Endodermal cell (in vitro differentiated cells): Measurements from ENCODE around the gene CTNND2. TPM values are rescaled to one million over a fixed set of nuclear protein-coding genes. Genes with fewer than 3 reads are reported as not detected.

Experiments used
- DNase-seq: peaks from one replicate; pipeline ENCODE4 v3.0.0-alpha.2; 2017
- H3K27ac ChIP-seq: 2 replicates; pipeline ENCODE4 v1.5.1; 2013; ENCODE audit warnings: mild to moderate bottlenecking, low read depth, low read length, moderate library complexity
- H3K27me3 ChIP-seq: 2 replicates; pipeline ENCODE4 v1.6.1; 2013; ENCODE audit warnings: mild to moderate bottlenecking, low read length, moderate library complexity; ENCODE audit not compliant: insufficient read depth, control insufficient read depth, poor library complexity, severe bottlenecking
- H3K36me3 ChIP-seq: 2 replicates; pipeline ENCODE4 v1.7.0; 2013; ENCODE audit warnings: mild to moderate bottlenecking, low read length, moderate library complexity; ENCODE audit not compliant: control insufficient read depth, insufficient read depth
- H3K4me1 ChIP-seq: one replicate; pipeline ENCODE4 v1.7.0; 2013; ENCODE audit warnings: low read length; ENCODE audit not compliant: control insufficient read depth, insufficient read depth
- H3K4me3 ChIP-seq: 2 replicates; pipeline ENCODE4 v1.5.1; 2013; ENCODE audit warnings: mild to moderate bottlenecking, low read length, moderate library complexity
- H3K9ac ChIP-seq: 2 replicates; pipeline ENCODE4 v1.6.1; 2013; ENCODE audit warnings: mild to moderate bottlenecking, low read length, moderate library complexity; ENCODE audit not compliant: poor library complexity, severe bottlenecking; ENCODE audit errors: extremely low read depth
- H3K9me3 ChIP-seq: 2 replicates; pipeline ENCODE4 v1.6.1; 2013; ENCODE audit warnings: mild to moderate bottlenecking, low read length, moderate library complexity; ENCODE audit not compliant: control insufficient read depth
- H3K27ac Mint-ChIP-seq: 2 replicates; pipeline ENCODE4 v1.8.0; 2020; ENCODE audit warnings: mixed read lengths
- H3K27me3 Mint-ChIP-seq: 2 replicates; pipeline ENCODE4 v1.8.0; 2021; ENCODE audit warnings: mild to moderate bottlenecking, mixed read lengths; ENCODE audit not compliant: insufficient read depth
- H3K36me3 Mint-ChIP-seq: 2 replicates; pipeline ENCODE4 v1.8.0; 2020; ENCODE audit warnings: low read depth, mixed read lengths
- H3K4me1 Mint-ChIP-seq: 2 replicates; pipeline ENCODE4 v1.8.0; 2020; ENCODE audit warnings: mixed read lengths
- H3K4me3 Mint-ChIP-seq: 2 replicates; pipeline ENCODE4 v1.8.0; 2020; ENCODE audit warnings: mild to moderate bottlenecking, moderate library complexity, mixed read lengths
- H3K9me3 Mint-ChIP-seq: 2 replicates; pipeline ENCODE4 v1.8.0; 2020; ENCODE audit warnings: mild to moderate bottlenecking, mixed read lengths
- CTCF ChIP-seq: fragments of 200-600 bp; sonication (generic); conservative IDR thresholded peaks from 2 replicates; pipeline ENCODE4 v1.5.0; 2021; ENCODE audit warnings: antibody characterized with exemption, mild to moderate bottlenecking
- WGBS, 2 experiments: methylation state at CpG; one replicate each; pipeline versions ENCODE4 v1.1.5 to v1.1.7; 2013; ENCODE audit warnings: missing lambda C conversion rate in 2 of 2, mixed read lengths in 1 of 2; ENCODE audit not compliant: insufficient coverage in 1 of 2, insufficient read length in 1 of 2; 5-methylcytosine and 5-hydroxymethylcytosine counted together
- total RNA-seq, 2 donors: library from RNA; stranded (reverse); fragmentation: NEBNext Ultra II Directional in 1 of 2; extraction: Animal tissue kit (Norgen Biotek cat#: 25700) in 1 of 2; gene quantifications; 2 replicates in 1 of 2; 3 replicates in 1 of 2; pipeline ENCODE4 v1.2.1, GENCODE V29; 2021

CTNND2 gene
- total RNA-seq, 2 donors from 2014 or later = 6.5 to 10.3 TPM

GRCh38 chr5:10985721-10986110 is 918.5 kb downstream of the CTNND2 start:
- Mint-ChIP-seq H3K9me3 (no peaks in the 10 kb centered on the region), H3K4me3 (no peak overlapping the region), H3K36me3 (no peaks in the 10 kb centered on the region), H3K27me3 (peaks cover 12% of the 10 kb centered on the region), H3K27ac (no peak overlapping the region), H3K4me1 (peaks cover 23% of the 10 kb centered on the region)
- H3K27ac ChIP-seq = no peak overlapping the region
- H3K4me1 ChIP-seq = peaks cover 10% of the 10 kb centered on the region
- H3K9ac ChIP-seq = no peak overlapping the region
- H3K36me3 ChIP-seq = no peaks in the 10 kb centered on the region
- no peak for DNase-seq
- no peak for TF ChIP-seq CTCF
- H3K27me3 ChIP-seq = no peaks in the 10 kb centered on the region
- 70 to 92% methylated on average over 2 of the region's 2 CpGs for WGBS, 2 experiments
- no peaks in the 10 kb centered on the region for H3K9me3 ChIP-seq
- H3K4me3 ChIP-seq = no peak overlapping the region

- no peaks in the 10 kb centered on the region for H3K36me3 ChIP-seq
- Mint-ChIP-seq H3K27me3 (peaks cover 12% of the 10 kb centered on the region), H3K36me3 (no peaks in the 10 kb centered on the region), H3K27ac (no peak overlapping the region), H3K4me1 (peaks cover 20% of the 10 kb centered on the region), H3K9me3 (no peaks in the 10 kb centered on the region), H3K4me3 (no peak overlapping the region)
- peaks cover 10% of the 10 kb centered on the region for H3K4me1 ChIP-seq
- H3K27me3 ChIP-seq = no peaks in the 10 kb centered on the region
- H3K4me3 ChIP-seq = no peak overlapping the region
- H3K27ac ChIP-seq = no peak overlapping the region
- H3K9ac ChIP-seq = no peak overlapping the region
- no peak for DNase-seq
- TF ChIP-seq CTCF = no peak
- 93 to 94% methylated on average over 4 of the region's 4 CpGs for WGBS, 2 experiments
- H3K9me3 ChIP-seq = no peaks in the 10 kb centered on the region
Measured at GRCh38 chr5:10985091-10985720, 919.0 kb downstream of the CTNND2 start.

GRCh38 chr5:10984021-10984715 is 920.1 kb downstream of the CTNND2 start:
- Histone ChIP-seq H3K4me3 (no peak overlapping the region), H3K36me3 (no peaks in the 10 kb centered on the region), H3K9ac (no peak overlapping the region), H3K27ac (no peak overlapping the region), H3K27me3 (no peaks in the 10 kb centered on the region), H3K9me3 (no peaks in the 10 kb centered on the region), H3K4me1 (peaks cover 8% of the 10 kb centered on the region)
- Mint-ChIP-seq H3K36me3 (no peaks in the 10 kb centered on the region), H3K9me3 (no peaks in the 10 kb centered on the region), H3K27me3 (peaks cover 12% of the 10 kb centered on the region), H3K4me1 (peaks cover 10% of the 10 kb centered on the region), H3K27ac (no peak overlapping the region), H3K4me3 (no peak overlapping the region)
- TF ChIP-seq CTCF = no peak
- DNase-seq = no peak
- WGBS, 2 experiments = 88 to 91% methylated on average over 9 to 10 of the region's 10 CpGs
